Measurements from ENCODE around the gene CHRNB2.

CHRNB2 gene

GRCh38 chr1:154589780-154590179 lies 22.2 kb downstream of the CHRNB2 start:
- Histone ChIP-seq H3K4me3 (ENCODE audit: insufficient read depth, low read length, poor library complexity, severe bottlenecking) (no peak overlapping the region), H3F3A (ENCODE audit: insufficient read depth) (no peaks in the 10 kb centered on the region), H3K27me3 (ENCODE audit: low read length) (no peaks in the 10 kb centered on the region), H4K20me1 (ENCODE audit: low read depth, low read length) (no peaks in the 10 kb centered on the region), H3K79me2 (ENCODE audit: insufficient read depth, low read length) (no peaks in the 10 kb centered on the region), H3K27ac (ENCODE audit: low read depth, low read length) (no peak overlapping the region), H3K9ac (ENCODE audit: low read length) (no peak overlapping the region), H2AFZ (ENCODE audit: low read depth, low read length, severe bottlenecking) (no peak overlapping the region), H3K4me2 (ENCODE audit: low read depth, low read length, poor library complexity, severe bottlenecking) (no peak overlapping the region), H3K9me2 (replicated peaks; ENCODE audit: insufficient read depth, low read length) (no peaks in the 10 kb centered on the region), H3K36me3 (ENCODE audit: low read length) (peaks cover 38% of the 10 kb centered on the region; the same call in 1 of the 2 replicates), H3K9me3 (ENCODE audit: insufficient read depth, low read length) (no peaks in the 10 kb centered on the region)
- no peak for TF ChIP-seq CTCF (IDR thresholded peaks at IDR 0.05; ENCODE audit: insufficient read depth, low read length, poor library complexity, severe bottlenecking)
- TF ChIP-seq EZH2phosphoT487 (conservative IDR thresholded peaks at IDR 0.05; ENCODE audit: low read length) = no peak

- Histone ChIP-seq H3K79me2 (ENCODE audit: insufficient read depth, low read length) (no peaks in the 10 kb centered on the region), H3K4me2 (ENCODE audit: low read depth, low read length, poor library complexity, severe bottlenecking) (no peak overlapping the region), H3K9me2 (replicated peaks; ENCODE audit: insufficient read depth, low read length) (no peaks in the 10 kb centered on the region), H3F3A (ENCODE audit: insufficient read depth) (no peaks in the 10 kb centered on the region), H3K4me3 (ENCODE audit: insufficient read depth, low read length, poor library complexity, severe bottlenecking) (no peak overlapping the region), H3K9ac (ENCODE audit: low read length) (no peak overlapping the region), H3K36me3 (ENCODE audit: low read length) (peaks cover 39% of the 10 kb centered on the region; the same call in 1 of the 2 replicates), H2AFZ (ENCODE audit: low read depth, low read length, severe bottlenecking) (no peak overlapping the region), H3K27me3 (ENCODE audit: low read length) (no peaks in the 10 kb centered on the region), H4K20me1 (ENCODE audit: low read depth, low read length) (no peaks in the 10 kb centered on the region), H3K9me3 (ENCODE audit: insufficient read depth, low read length) (no peaks in the 10 kb centered on the region), H3K27ac (ENCODE audit: low read depth, low read length) (no peak overlapping the region)
- TF ChIP-seq EZH2phosphoT487 (conservative IDR thresholded peaks at IDR 0.05; ENCODE audit: low read length) = no peak
- TF ChIP-seq CTCF (IDR thresholded peaks at IDR 0.05; ENCODE audit: insufficient read depth, low read length, poor library complexity, severe bottlenecking) = no peak
Observed at GRCh38 chr1:154590756-154591155, 23.2 kb downstream of the CHRNB2 start.

GRCh38 chr1:154591206-154591605 lies 23.6 kb downstream of the CHRNB2 start:
- H3K4me2 ChIP-seq (ENCODE audit: low read depth, low read length, poor library complexity, severe bottlenecking) = no peak overlapping the region
- no peak overlapping the region for H3K27ac ChIP-seq (ENCODE audit: low read depth, low read length)
- no peaks in the 10 kb centered on the region for H3K9me2 ChIP-seq (replicated peaks; ENCODE audit: insufficient read depth, low read length)
- H3K27me3 ChIP-seq (ENCODE audit: low read length) = no peaks in the 10 kb centered on the region
- TF ChIP-seq EZH2phosphoT487 (conservative IDR thresholded peaks at IDR 0.05; ENCODE audit: low read length) = no peak
- no peak for TF ChIP-seq CTCF (IDR thresholded peaks at IDR 0.05; ENCODE audit: insufficient read depth, low read length, poor library complexity, severe bottlenecking)
- peaks cover 37% of the 10 kb centered on the region; the same call in 1 of the 2 replicates for H3K36me3 ChIP-seq (ENCODE audit: low read length)
- no peaks in the 10 kb centered on the region for H3K79me2 ChIP-seq (ENCODE audit: insufficient read depth, low read length)
- no peak overlapping the region for H2AFZ ChIP-seq (ENCODE audit: low read depth, low read length, severe bottlenecking)
- H3K9ac ChIP-seq (ENCODE audit: low read length) = no peak overlapping the region
- no peaks in the 10 kb centered on the region for H3K9me3 ChIP-seq (ENCODE audit: insufficient read depth, low read length)
- no peaks in the 10 kb centered on the region for H3F3A ChIP-seq (ENCODE audit: insufficient read depth)
- no peaks in the 10 kb centered on the region for H4K20me1 ChIP-seq (ENCODE audit: low read depth, low read length)
- no peak overlapping the region for H3K4me3 ChIP-seq (ENCODE audit: insufficient read depth, low read length, poor library complexity, severe bottlenecking)
